HG02798 (cell line): ENCODE measurements around the gene HLCS.

ENCODE experiments used
- ATAC-seq: cut with Tn5 transposase; IDR thresholded peaks from one replicate; pipeline ENCODE4 v1.9.1; 2021; ENCODE audit warnings: mild to moderate bottlenecking; ENCODE audit not compliant: unreplicated experiment, poor library complexity

Gene HLCS

GRCh38 chr21:36890086-36890485 lies 76.4 kb downstream of the HLCS start:
- no peak for ATAC-seq

DNA sequence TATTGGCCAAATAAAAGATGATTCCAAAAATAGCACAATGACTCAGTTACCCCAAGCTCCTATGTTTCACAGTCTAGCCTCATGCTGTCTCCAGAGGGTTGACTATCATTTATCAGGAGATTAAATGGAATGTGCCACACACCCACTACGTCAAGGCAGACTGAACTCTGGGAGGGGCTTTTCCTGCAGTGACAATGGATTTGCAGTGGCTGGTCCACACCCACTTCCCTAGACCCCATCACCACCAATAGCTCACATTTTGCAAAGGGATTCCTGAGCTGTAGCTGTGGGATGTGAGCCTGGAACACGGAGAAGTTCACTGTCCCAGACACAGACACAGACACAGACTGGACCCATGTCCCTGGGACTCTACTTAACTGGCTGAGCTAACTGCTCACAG lies 77.1 kb downstream of the HLCS start:
- ATAC-seq, result no peak

- ATAC-seq, result no peak
Measured at GRCh38 chr21:36888466-36888865, 78.0 kb downstream of the HLCS start.

DNA sequence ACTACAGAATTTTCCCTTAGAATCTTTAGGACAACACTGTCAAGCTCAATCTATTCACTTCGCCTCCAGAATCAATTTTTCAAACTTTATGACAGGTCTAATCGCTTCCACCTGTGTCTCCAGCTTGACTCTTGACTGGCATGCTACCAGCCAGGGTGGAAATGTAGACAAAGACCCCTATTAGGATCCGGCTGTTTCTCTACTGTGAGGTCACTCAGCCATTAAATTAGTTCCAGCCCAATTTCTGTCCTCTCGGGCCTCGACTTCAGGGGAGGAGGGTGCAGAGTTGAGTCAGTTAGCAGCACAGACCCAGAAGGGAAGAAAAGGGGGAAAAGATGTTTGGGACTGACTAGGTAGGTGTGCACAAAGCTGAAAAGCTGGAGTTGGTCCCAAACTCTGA lies 78.5 kb downstream of the HLCS start:
- ATAC-seq, result no peak

GRCh38 chr21:36883532-36884486 lies 82.7 kb downstream of the HLCS start:
- ATAC-seq, result no peak

- ATAC-seq, result no peak
Measured at GRCh38 chr21:36882776-36883175, 83.7 kb downstream of the HLCS start.

GRCh38 chr21:36881228-36881627 lies 85.2 kb downstream of the HLCS start:
- ATAC-seq, result no peak

GRCh38 chr21:36879827-36880226 lies 86.6 kb downstream of the HLCS start:
- ATAC-seq, result no peak

GRCh38 chr21:36877741-36878140 lies 88.7 kb downstream of the HLCS start:
- ATAC-seq, result no peak

- ATAC-seq, result no peak
Measured at GRCh38 chr21:36874665-36875064, 91.8 kb downstream of the HLCS start.

DNA sequence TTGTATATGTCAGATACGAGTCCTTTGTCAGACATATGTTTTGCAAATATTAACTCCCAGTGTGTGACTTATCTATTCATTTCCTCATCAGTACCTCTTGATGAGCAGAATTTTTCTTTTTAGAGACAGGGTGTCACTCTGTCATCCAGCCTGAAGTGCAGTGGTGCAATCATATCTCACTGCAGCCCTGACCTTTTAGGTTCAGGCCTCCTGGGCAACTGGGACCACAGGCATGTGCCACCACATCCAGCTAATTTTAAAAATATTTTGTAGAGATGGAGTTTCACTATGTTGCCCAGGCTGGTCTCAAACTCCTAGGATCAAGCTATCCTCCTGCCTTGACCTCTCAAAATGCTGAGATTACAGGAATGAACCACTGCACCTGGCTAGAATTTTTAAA lies 93.0 kb downstream of the HLCS start:
- no peak for ATAC-seq

- no peak for ATAC-seq
Measured at GRCh38 chr21:36867291-36867905, 99.1 kb downstream of the HLCS start.

DNA sequence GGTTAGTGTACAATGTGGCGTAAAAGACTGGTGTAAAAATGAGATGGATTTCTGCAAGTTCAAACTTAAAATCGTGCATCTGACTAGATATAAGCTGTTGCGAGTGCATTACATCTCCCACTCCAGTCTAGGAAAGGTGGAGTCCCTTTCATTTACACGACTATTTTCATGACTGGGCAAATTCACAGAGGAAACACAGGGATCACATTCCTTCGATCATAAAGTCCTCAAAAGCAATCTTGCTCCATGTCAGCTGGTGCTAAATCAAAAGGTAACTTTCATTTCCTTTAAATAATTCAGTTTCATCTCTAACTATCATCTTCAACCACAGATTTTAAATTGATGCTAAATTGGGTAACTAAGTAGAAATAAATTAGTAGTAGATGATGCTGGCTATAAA lies 100.0 kb downstream of the HLCS start:
- ATAC-seq, result no peak

GRCh38 chr21:36864974-36865373 lies 101.5 kb downstream of the HLCS start:
- no peak for ATAC-seq

DNA sequence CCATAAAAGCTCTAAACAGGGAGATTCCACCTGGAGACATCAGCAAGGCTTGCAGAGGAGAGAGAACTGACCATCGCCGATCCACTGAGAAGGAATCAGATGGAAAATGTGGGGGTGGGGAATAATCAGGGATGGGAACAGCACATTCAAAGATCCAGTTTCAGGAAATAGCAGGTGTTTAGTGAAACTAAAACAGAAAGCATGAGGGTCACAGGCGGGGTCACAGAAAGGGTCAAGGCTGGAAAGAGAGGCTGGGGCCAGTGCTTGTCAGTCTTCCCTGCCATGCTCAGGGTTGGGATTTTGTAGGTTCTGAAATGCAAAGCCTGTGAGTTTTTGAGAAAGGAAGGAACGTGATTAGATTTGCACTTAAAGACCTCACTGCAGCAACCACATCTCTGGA lies 103.2 kb downstream of the HLCS start:
- ATAC-seq, result no peak

DNA sequence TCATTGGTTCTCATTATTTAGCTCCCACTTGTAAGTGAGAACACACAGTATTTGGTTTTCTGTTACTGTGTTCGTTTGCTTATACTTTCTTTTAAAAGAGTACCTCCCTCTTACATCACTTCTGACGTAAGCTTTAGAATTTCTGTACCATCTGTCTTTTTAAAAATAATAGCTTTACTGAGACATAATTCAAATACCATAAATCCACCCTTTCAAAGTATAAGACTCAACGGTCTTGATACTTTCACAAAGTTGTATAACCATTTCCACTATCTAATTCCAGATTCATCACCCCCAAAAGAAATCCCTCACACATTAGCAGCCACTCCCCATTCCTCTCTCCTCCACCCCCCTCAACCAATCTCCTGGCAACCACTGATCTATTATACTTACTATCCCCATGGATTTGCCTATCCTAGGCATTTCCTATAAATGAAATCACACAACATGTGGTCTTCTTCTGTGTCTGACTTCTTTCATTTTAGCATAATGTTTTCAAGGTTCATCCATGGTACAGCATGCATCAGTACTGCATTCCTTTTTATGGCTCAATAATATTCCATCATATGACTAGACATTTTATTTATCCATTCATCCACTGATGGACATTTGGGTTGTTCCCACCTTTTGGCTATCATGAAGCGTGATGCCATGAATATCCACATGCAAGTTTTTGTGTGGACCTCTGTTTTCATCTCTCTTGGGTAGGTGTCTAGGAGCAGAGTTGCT lies 104.7 kb downstream of the HLCS start:
- no peak for ATAC-seq

- no peak for ATAC-seq
Measured at GRCh38 chr21:36860736-36861594, 105.5 kb downstream of the HLCS start.

DNA sequence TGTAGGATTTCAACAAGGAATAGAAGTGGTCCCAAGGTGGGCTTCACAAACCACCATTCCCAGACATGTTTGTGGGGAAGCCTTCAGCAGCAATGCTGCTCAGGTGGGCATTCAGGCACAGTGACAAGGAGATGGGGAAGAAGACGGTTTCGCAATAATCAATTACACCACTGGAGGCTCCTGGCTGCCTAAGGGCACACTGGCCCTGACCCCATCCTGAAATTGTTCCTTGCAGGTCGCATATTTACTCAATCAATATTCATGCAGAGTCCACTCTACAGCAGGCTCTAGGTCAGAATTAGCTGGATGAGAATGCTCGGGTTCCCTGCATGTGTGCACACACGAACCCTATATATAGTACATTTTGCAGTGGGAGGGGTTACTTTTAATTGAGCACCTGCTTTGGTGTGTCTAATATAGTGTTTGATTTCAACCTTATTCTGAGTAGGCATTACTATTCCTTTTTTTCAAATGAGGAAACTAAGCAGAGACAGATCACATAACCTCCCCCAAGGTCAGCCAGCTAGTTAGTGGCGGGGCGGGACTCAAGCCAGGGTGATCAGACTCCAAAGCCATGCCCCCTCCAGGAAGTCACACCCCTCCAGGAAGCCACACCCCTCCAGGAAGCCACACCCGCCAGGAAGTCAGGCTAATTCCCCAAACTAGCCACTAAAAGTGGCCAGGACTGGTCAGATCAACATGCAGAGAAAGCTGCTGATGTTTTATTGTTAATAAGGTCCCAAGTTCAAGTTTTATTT lies 106.5 kb downstream of the HLCS start:
- no peak for ATAC-seq

GRCh38 chr21:36858320-36858957 lies 108.0 kb downstream of the HLCS start:
- no peak for ATAC-seq
